Neural crest cell (in vitro differentiated cells): Measurements from ENCODE around the gene GABRG3. TPM values are rescaled to one million over a fixed set of nuclear protein-coding genes. Genes with fewer than 3 reads are reported as not detected.

Source experiments
- DNase-seq: peaks from one replicate; pipeline ENCODE4 v3.0.0; 2021; ENCODE audit warnings: low read depth, mixed read lengths, low spot score
- H3K27ac Mint-ChIP-seq: one replicate; pipeline ENCODE4 v1.8.0; 2021; ENCODE audit warnings: mild to moderate bottlenecking, mixed read lengths; ENCODE audit not compliant: unreplicated experiment
- H3K27me3 Mint-ChIP-seq: 2 replicates; pipeline ENCODE4 v1.8.0; 2021; ENCODE audit warnings: low read depth, mild to moderate bottlenecking, mixed read lengths
- H3K36me3 Mint-ChIP-seq: 2 replicates; pipeline ENCODE4 v1.8.0; 2021; ENCODE audit warnings: low read depth, mild to moderate bottlenecking, mixed read lengths
- H3K4me1 Mint-ChIP-seq: 2 replicates; pipeline ENCODE4 v1.8.0; 2021; ENCODE audit warnings: mixed read lengths
- H3K4me3 Mint-ChIP-seq: one replicate; pipeline ENCODE4 v1.8.0; 2021; ENCODE audit warnings: mild to moderate bottlenecking, mixed read lengths
- H3K9me3 Mint-ChIP-seq: 2 replicates; pipeline ENCODE4 v1.8.0; 2021; ENCODE audit warnings: mixed read lengths
- CTCF ChIP-seq: fragments of 200-600 bp; sonication (generic); conservative IDR thresholded peaks from 2 replicates; pipeline ENCODE4 v1.5.0; 2021; ENCODE audit warnings: antibody characterized with exemption, mild to moderate bottlenecking
- total RNA-seq: library from RNA; stranded (reverse); gene quantifications from 2 replicates; pipeline ENCODE4 v1.2.1, GENCODE V29; 2021

The GABRG3 gene
- total RNA-seq, 1 donor from 2014 or later, result 4.5 TPM

GRCh38 chr15:27082526-27082925, 111.5 kb downstream of the GABRG3 start:
- no peak for TF ChIP-seq CTCF
- H3K4me1 Mint-ChIP-seq, result peaks cover 22% of the 10 kb centered on the region
- H3K27ac Mint-ChIP-seq, result no peak overlapping the region
- DNase-seq, result no peak
- no peaks in the 10 kb centered on the region for H3K27me3 Mint-ChIP-seq
- no peaks in the 10 kb centered on the region for H3K9me3 Mint-ChIP-seq
- H3K36me3 Mint-ChIP-seq, result no peaks in the 10 kb centered on the region
- no peak overlapping the region for H3K4me3 Mint-ChIP-seq

- no peak overlapping the region for H3K27ac Mint-ChIP-seq
- TF ChIP-seq CTCF, result no peak
- H3K9me3 Mint-ChIP-seq, result no peaks in the 10 kb centered on the region
- peaks cover 15% of the 10 kb centered on the region for H3K4me1 Mint-ChIP-seq
- no peaks in the 10 kb centered on the region for H3K27me3 Mint-ChIP-seq
- no peak overlapping the region for H3K4me3 Mint-ChIP-seq
- no peak for DNase-seq
- H3K36me3 Mint-ChIP-seq, result no peaks in the 10 kb centered on the region
Measured at GRCh38 chr15:27084844-27085243, 113.9 kb downstream of the GABRG3 start.

GRCh38 chr15:27086149-27086548, 115.2 kb downstream of the GABRG3 start:
- TF ChIP-seq CTCF, result no peak
- Mint-ChIP-seq H3K27me3 (no peaks in the 10 kb centered on the region), H3K27ac (peak overlapping the region; percentile 39), H3K36me3 (no peaks in the 10 kb centered on the region), H3K4me3 (peak overlapping the region; percentile 48), H3K4me1 (peaks cover 15% of the 10 kb centered on the region), H3K9me3 (peaks cover 4% of the 10 kb centered on the region)
- DNase-seq, result peak; percentile 25

- Mint-ChIP-seq H3K27me3 (no peaks in the 10 kb centered on the region), H3K36me3 (no peaks in the 10 kb centered on the region), H3K9me3 (peaks cover 4% of the 10 kb centered on the region), H3K4me3 (no peak overlapping the region), H3K4me1 (peaks cover 12% of the 10 kb centered on the region), H3K27ac (no peak overlapping the region)
- DNase-seq, result no peak
- no peak for TF ChIP-seq CTCF
Measured at GRCh38 chr15:27086805-27087204, 115.8 kb downstream of the GABRG3 start.

- Mint-ChIP-seq H3K4me1 (peaks cover 1% of the 10 kb centered on the region), H3K36me3 (no peaks in the 10 kb centered on the region), H3K27ac (no peak overlapping the region), H3K4me3 (no peak overlapping the region), H3K27me3 (no peaks in the 10 kb centered on the region), H3K9me3 (peaks cover 4% of the 10 kb centered on the region)
- DNase-seq, result no peak
- TF ChIP-seq CTCF, result no peak
Measured at GRCh38 chr15:27087651-27088583, 116.9 kb downstream of the GABRG3 start.
